Measurements from ENCODE around the gene HEPHL1. TPM values are rescaled to one million over a fixed set of nuclear protein-coding genes. Genes with fewer than 3 reads are reported as not detected.
"Not testable (repeated sequence)": the region's sequence is repeated elsewhere in the genome, so short reads cannot be mapped to it uniquely, and the experiment has no call there.

The HEPHL1 gene
- total RNA-seq: not detected
- long read RNA-seq: 0 reads

- no peak for ATAC-seq
- intact Hi-C loops (cut with DNase I): no loop called here
Observed at GRCh38 chr11:94020777-94021481, at the start of gene HEPHL1. Gene HEPHL1 (plus strand): TSS chr11:94021354. CDS start chr11:94021369, 15 bp downstream.

GRCh38 chr11:93972790-93973189 is 48.4 kb upstream of the HEPHL1 start:
- intact Hi-C loops (cut with DNase I): no loop called here
- Histone ChIP-seq H3K27me3 (ENCODE audit: low read depth) (no peaks in the 10 kb centered on the region), H3K27ac (no peak overlapping the region), H3K36me3 (no peaks in the 10 kb centered on the region), H3K9me3 (peaks cover 5% of the 10 kb centered on the region), H3K4me1 (no peaks in the 10 kb centered on the region), H3K4me3 (no peak overlapping the region)
- ATAC-seq (no peak), DNase-seq (no peak)
- TF ChIP-seq, protein P1, sequence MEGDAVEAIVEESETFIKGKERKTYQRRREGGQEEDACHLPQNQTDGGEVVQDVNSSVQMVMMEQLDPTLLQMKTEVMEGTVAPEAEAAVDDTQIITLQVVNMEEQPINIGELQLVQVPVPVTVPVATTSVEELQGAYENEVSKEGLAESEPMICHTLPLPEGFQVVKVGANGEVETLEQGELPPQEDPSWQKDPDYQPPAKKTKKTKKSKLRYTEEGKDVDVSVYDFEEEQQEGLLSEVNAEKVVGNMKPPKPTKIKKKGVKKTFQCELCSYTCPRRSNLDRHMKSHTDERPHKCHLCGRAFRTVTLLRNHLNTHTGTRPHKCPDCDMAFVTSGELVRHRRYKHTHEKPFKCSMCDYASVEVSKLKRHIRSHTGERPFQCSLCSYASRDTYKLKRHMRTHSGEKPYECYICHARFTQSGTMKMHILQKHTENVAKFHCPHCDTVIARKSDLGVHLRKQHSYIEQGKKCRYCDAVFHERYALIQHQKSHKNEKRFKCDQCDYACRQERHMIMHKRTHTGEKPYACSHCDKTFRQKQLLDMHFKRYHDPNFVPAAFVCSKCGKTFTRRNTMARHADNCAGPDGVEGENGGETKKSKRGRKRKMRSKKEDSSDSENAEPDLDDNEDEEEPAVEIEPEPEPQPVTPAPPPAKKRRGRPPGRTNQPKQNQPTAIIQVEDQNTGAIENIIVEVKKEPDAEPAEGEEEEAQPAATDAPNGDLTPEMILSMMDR (IDR thresholded peaks at IDR 0.05): no peak

More at GRCh38 chr11:94020777-94021481, at the start of gene HEPHL1:
- Histone ChIP-seq H3K9me3 (no peaks in the 10 kb centered on the region), H3K27me3 (ENCODE audit: low read depth) (no peaks in the 10 kb centered on the region), H3K4me3 (no peak within 1 kb of the TSS), H3K36me3 (no peaks in the 10 kb centered on the region), H3K27ac (no peak within 1 kb of the TSS), H3K4me1 (no peaks in the 10 kb centered on the region)
- DNase-seq: no peak
- TF ChIP-seq, protein P1 (IDR thresholded peaks at IDR 0.05): no peak

DNA sequence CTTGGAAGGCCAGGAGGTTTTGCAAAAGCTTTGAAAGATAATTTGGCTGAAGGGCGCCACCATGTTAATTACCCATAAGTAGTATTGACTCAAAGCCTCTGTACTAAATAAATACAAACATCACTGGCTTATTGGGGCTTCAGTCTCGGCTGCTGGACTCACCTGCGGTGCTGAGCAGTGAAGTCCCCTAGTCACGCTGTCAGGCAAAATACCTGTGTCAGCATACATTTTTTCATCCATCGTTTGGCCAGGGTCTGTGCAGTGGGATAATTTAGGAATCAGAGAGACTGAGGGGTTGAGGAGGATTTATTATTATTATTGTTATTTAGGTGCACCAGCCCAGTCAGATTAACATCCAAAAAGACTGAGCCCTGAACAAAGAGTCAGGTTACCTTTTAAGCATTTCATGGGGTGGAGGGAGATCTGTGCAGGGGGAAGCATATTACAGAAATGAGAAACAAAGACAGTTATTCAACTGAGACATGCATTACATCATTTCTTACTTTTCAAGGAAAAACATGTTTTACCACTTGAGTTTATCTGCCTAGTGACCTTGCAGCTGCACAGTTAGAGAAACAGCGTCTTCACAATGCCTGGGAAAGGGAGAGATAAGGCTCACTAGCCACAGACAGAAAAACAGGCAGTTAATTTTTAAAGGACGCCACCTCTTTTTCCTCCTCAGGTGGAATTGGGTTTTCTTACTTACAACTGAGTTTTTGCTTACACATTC is 47.7 kb upstream of the HEPHL1 start:
- H3K4me1 ChIP-seq; H3K27ac ChIP-seq; H3K9me3 ChIP-seq; ATAC-seq; H3K4me3 ChIP-seq; H3K36me3 ChIP-seq; intact Hi-C loops (cut with DNase I); H3K27me3 ChIP-seq (ENCODE audit: low read depth); DNase-seq: not testable (repeated sequence)

DNA sequence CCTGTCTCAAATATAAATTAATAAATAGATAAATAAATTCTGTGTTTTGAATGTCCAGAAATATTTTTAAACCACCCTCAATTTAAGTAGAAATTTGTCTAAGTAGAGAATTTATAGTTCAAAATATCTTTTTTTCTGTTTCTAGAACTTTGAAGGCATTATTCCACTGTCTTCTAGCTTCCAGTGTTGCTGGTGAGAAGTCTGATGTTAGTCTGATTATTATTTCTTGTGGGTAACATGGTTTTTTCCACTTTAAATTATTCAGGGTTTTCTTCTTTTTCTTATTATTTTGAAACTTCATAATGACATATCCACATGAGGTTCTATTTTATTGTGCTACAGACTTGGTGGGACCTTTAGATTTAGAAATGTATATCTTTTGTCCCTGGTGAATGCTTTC is 46.4 kb upstream of the HEPHL1 start:
- DNase-seq (no peak), ATAC-seq (no peak)
- Histone ChIP-seq H3K27ac (no peak overlapping the region), H3K9me3 (peaks cover 5% of the 10 kb centered on the region), H3K4me1 (no peaks in the 10 kb centered on the region), H3K4me3 (no peak overlapping the region), H3K27me3 (ENCODE audit: low read depth) (no peaks in the 10 kb centered on the region), H3K36me3 (no peaks in the 10 kb centered on the region)
- TF ChIP-seq, protein P1 (IDR thresholded peaks at IDR 0.05): no peak
- intact Hi-C loops (cut with DNase I): no loop called here

DNA sequence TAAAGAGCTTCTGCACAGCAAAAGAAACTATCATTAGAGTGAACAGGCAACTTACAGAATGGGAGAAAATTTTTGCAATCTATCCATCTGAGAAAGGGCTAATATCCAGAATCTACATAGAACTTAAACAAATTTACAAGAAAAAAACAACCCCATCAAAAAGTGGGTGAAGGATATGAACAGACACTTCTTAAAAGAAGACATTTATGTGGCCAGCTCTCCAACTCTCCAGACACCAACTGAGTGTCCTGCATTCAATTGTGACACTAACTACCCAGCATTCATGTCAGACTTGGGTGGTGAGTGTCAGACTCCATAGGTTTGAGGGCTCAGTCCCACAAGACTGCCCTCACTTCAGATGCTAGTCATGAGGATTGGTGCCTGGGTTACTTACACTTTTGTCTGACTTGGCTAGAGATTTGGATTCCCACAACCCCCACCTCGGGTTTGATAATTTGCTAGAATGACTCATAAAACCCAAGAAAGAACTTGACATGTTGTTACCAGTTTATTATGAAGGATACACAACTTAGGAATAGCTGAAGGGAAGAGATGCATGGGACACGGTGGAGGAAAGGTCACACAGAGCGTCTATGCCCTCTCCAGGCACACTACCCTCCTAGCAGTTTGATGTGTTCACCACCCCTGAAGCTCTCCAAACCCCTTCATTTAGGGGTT is 44.4 kb upstream of the HEPHL1 start:
- H3K27ac ChIP-seq; H3K4me1 ChIP-seq; H3K9me3 ChIP-seq; ATAC-seq; DNase-seq; H3K4me3 ChIP-seq; H3K36me3 ChIP-seq; intact Hi-C loops (cut with DNase I); H3K27me3 ChIP-seq (ENCODE audit: low read depth): not testable (repeated sequence)

DNA sequence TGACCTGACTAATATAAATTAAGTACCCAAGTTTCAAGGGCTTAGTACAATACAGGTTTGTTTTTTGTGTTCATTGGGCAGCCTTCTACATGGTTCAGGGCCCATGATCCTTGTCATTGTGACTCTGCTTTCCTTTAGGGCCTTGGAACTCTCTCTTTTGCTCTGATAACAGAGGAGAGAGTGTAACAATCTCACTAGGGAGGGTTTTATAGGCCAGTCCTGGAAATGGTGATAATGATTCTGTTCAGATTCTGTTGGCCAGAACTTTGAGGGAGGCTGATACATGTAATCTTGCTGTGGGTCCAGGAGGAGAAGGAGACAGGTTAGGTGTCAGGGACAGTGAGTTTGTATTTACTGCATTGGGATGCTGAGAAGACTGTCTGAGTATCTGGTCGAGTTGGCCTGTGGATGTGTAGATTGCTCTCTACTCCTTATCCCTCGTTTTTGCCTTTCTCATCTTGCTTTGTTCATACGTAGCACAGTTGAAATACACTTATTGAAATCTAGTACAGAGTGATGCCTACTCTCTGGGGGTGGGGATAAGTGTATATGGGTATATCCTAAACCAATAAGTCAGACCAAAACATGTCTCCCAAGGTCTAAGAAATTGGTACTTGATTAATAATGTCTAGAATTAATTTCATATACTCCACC is 37.5 kb upstream of the HEPHL1 start:
- no peaks in the 10 kb centered on the region for H3K36me3 ChIP-seq
- intact Hi-C loops (cut with DNase I): no loop called here
- TF ChIP-seq, protein P1 (IDR thresholded peaks at IDR 0.05): no peak
- no peak overlapping the region for H3K4me3 ChIP-seq
- DNase-seq (no peak), ATAC-seq (no peak)
- no peaks in the 10 kb centered on the region for H3K9me3 ChIP-seq
- H3K27me3 ChIP-seq (ENCODE audit: low read depth): no peaks in the 10 kb centered on the region
- H3K27ac ChIP-seq: no peak overlapping the region
- no peaks in the 10 kb centered on the region for H3K4me1 ChIP-seq

Data from lower lobe of right lung (tissue), 2 donors.